GM23248 (cell line): Measurements from ENCODE around the gene HEBP2. TPM values are rescaled to one million over a fixed set of nuclear protein-coding genes. Genes with fewer than 3 reads are reported as not detected.

ENCODE experiments used
- DNase-seq: peaks from one replicate; pipeline ENCODE4 v3.0.0-alpha.2; 2015
- H2AFZ ChIP-seq: fragments of 200-600 bp; sonication (generic); 2 replicates; pipeline ENCODE4 v1.6.1; 2016; ENCODE audit warnings: antibody characterized with exemption
- H3F3A ChIP-seq: fragments of 200-600 bp; sonication (generic); 2 replicates; pipeline ENCODE4 v1.6.1; 2016; ENCODE audit warnings: mild to moderate bottlenecking, antibody characterized with exemption, mixed run types; ENCODE audit not compliant: insufficient read depth
- H3K27ac ChIP-seq: fragments of 200-600 bp; sonication (generic); 2 replicates; pipeline ENCODE4 v1.5.1; 2016; ENCODE audit warnings: mild to moderate bottlenecking
- H3K27me3 ChIP-seq: fragments of 200-600 bp; sonication (generic); replicated peaks from 2 replicates; pipeline ENCODE4 v1.6.1; 2016; ENCODE audit warnings: mild to moderate bottlenecking; ENCODE audit not compliant: insufficient read depth
- H3K36me3 ChIP-seq: fragments of 200-600 bp; sonication (generic); 2 replicates; pipeline ENCODE4 v1.6.1; 2016; ENCODE audit warnings: low read depth, mild to moderate bottlenecking
- H3K4me1 ChIP-seq: fragments of 200-600 bp; sonication (generic); 2 replicates; pipeline ENCODE4 v1.6.1; 2016; ENCODE audit warnings: mild to moderate bottlenecking; ENCODE audit not compliant: insufficient read depth
- H3K4me2 ChIP-seq: fragments of 200-600 bp; sonication (generic); one replicate; pipeline ENCODE4 v1.6.1; 2016; ENCODE audit warnings: mild to moderate bottlenecking; ENCODE audit not compliant: unreplicated experiment
- H3K4me3 ChIP-seq: fragments of 200-600 bp; sonication (generic); 2 replicates; pipeline ENCODE4 v1.5.1; 2016; ENCODE audit warnings: mild to moderate bottlenecking
- H3K79me2 ChIP-seq: fragments of 200-600 bp; sonication (generic); 2 replicates; pipeline ENCODE4 v1.6.1; 2016; ENCODE audit warnings: mild to moderate bottlenecking; ENCODE audit not compliant: insufficient read depth
- H3K9ac ChIP-seq: fragments of 200-600 bp; sonication (generic); 2 replicates; pipeline ENCODE4 v1.6.1; 2016; ENCODE audit warnings: mild to moderate bottlenecking
- H3K9me2 ChIP-seq: fragments of 200-600 bp; sonication (generic); 2 replicates; pipeline ENCODE4 v1.6.1; 2016; ENCODE audit warnings: mixed run types, mild to moderate bottlenecking, moderate library complexity; ENCODE audit not compliant: insufficient read depth
- H3K9me3 ChIP-seq: fragments of 200-600 bp; sonication (generic); one replicate; pipeline ENCODE4 v1.6.1; 2017; ENCODE audit warnings: low read depth
- H4K20me1 ChIP-seq: fragments of 200-600 bp; sonication (generic); 2 replicates; pipeline ENCODE4 v1.6.0; 2016; ENCODE audit not compliant: insufficient read depth
- EZH2 ChIP-seq: fragments of 200-600 bp; sonication (generic); IDR thresholded peaks from 2 replicates; pipeline ENCODE4 v1.6.1; 2018; ENCODE audit warnings: antibody characterized with exemption, mild to moderate bottlenecking; ENCODE audit not compliant: insufficient read depth, poor library complexity, severe bottlenecking
- EZH2phosphoT487 ChIP-seq: fragments of 200-600 bp; sonication (generic); IDR thresholded peaks from 2 replicates; pipeline ENCODE4 v1.6.1; 2018; ENCODE audit warnings: antibody characterized with exemption, moderate library complexity, mild to moderate bottlenecking, low read depth; ENCODE audit not compliant: insufficient read depth
- WGBS, 2 experiments: methylation state at CpG; one replicate each; pipeline ENCODE4 v1.1.6; 2015 to 2017; ENCODE audit warnings: low lambda C conversion rate in 2 of 2, low coverage in 1 of 2; ENCODE audit errors: missing lambda C conversion rate in 2 of 2; 5-methylcytosine and 5-hydroxymethylcytosine counted together
- in situ Hi-C: fragments of 300-500 bp; cut with MboI; formaldehyde crosslinking; loops from 2 replicates; pipeline ENCODE4 v1.15.0; 2020
- polyA plus RNA-seq: library from polyadenylated mRNA; unstranded; fragments of >200 nt; fragmentation: Nextera tagmentation; extraction: Ambion mirVana; gene quantifications from 2 replicates; pipeline ENCODE4 v1.2.1, GENCODE V29; 2016
- total RNA-seq: library from RNA; depleted of rRNA; stranded (reverse); fragments of >200 nt; shearing (Covaris generic); gene quantifications from 2 replicates; pipeline ENCODE4 v1.2.3, GENCODE V29; 2014

The HEBP2 gene
- total and polyA plus RNA-seq, 2 experiments from 2014 or later, result 62.8 to 102 TPM

- Histone ChIP-seq H2AFZ (no peak overlapping the region), H3K27ac (no peak overlapping the region), H3K27me3 (no peaks in the 10 kb centered on the region), H3K4me1 (peaks cover 17% of the 10 kb centered on the region), H3K79me2 (no peaks in the 10 kb centered on the region), H3K4me2 (no peak overlapping the region), H3K9ac (no peak overlapping the region), H3K9me2 (no peaks in the 10 kb centered on the region), H3K36me3 (peaks cover 23% of the 10 kb centered on the region; the same call in 1 of the 2 replicates), H4K20me1 (no peaks in the 10 kb centered on the region), H3F3A (peaks cover 11% of the 10 kb centered on the region), H3K9me3 (no peaks in the 10 kb centered on the region), H3K4me3 (no peak overlapping the region)
- in situ Hi-C loops, result no loop called here
- TF ChIP-seq EZH2, result no peak
- no peak for TF ChIP-seq EZH2phosphoT487
- 82 to 86% methylated on average over 5 of the region's 5 CpGs for WGBS, 2 experiments
- DNase-seq, result no peak
Measured at GRCh38 chr6:138415125-138415524, 11.1 kb downstream of the HEBP2 start.

- no peak for TF ChIP-seq EZH2phosphoT487
- no peak for TF ChIP-seq EZH2
- Histone ChIP-seq H3K4me1 (peaks cover 6% of the 10 kb centered on the region), H3K4me3 (no peak overlapping the region), H3K27me3 (no peaks in the 10 kb centered on the region), H3K4me2 (no peak overlapping the region), H4K20me1 (no peaks in the 10 kb centered on the region), H3K36me3 (peaks cover 23% of the 10 kb centered on the region; the same call in 1 of the 2 replicates), H3K9ac (no peak overlapping the region), H3K9me2 (no peaks in the 10 kb centered on the region), H3K27ac (no peak overlapping the region), H3F3A (0 out of 2 replicates have a peak, but pooled peaks cover under 1% of the 10 kb centered on the region), H3K79me2 (no peaks in the 10 kb centered on the region), H3K9me3 (no peaks in the 10 kb centered on the region), H2AFZ (no peak overlapping the region)
- in situ Hi-C loops, result no loop called here
- no peak for DNase-seq
- WGBS, 2 experiments, result 93% methylated on average over 4 of the region's 4 CpGs
Measured at GRCh38 chr6:138416206-138416605, 12.2 kb downstream of the HEBP2 start.

GRCh38 chr6:138417493-138418117 lies 13.6 kb downstream of the HEBP2 start:
- H3K27ac ChIP-seq, result no peak overlapping the region
- H4K20me1 ChIP-seq, result no peaks in the 10 kb centered on the region
- no peaks in the 10 kb centered on the region for H3K4me1 ChIP-seq
- H3K9me2 ChIP-seq, result no peaks in the 10 kb centered on the region
- no peak for DNase-seq
- in situ Hi-C loops, result no loop called here
- no peak overlapping the region for H3K4me2 ChIP-seq
- no peaks in the 10 kb centered on the region for H3F3A ChIP-seq
- TF ChIP-seq EZH2phosphoT487 (no peak), EZH2 (no peak)
- H2AFZ ChIP-seq, result no peak overlapping the region
- H3K9ac ChIP-seq, result no peak overlapping the region
- 80 to 85% methylated on average over 3 of the region's 3 CpGs for WGBS, 2 experiments
- H3K4me3 ChIP-seq, result no peak overlapping the region
- peaks cover 13% of the 10 kb centered on the region; the same call in 1 of the 2 replicates for H3K36me3 ChIP-seq
- no peaks in the 10 kb centered on the region for H3K27me3 ChIP-seq
- no peaks in the 10 kb centered on the region for H3K9me3 ChIP-seq
- no peaks in the 10 kb centered on the region for H3K79me2 ChIP-seq

DNA sequence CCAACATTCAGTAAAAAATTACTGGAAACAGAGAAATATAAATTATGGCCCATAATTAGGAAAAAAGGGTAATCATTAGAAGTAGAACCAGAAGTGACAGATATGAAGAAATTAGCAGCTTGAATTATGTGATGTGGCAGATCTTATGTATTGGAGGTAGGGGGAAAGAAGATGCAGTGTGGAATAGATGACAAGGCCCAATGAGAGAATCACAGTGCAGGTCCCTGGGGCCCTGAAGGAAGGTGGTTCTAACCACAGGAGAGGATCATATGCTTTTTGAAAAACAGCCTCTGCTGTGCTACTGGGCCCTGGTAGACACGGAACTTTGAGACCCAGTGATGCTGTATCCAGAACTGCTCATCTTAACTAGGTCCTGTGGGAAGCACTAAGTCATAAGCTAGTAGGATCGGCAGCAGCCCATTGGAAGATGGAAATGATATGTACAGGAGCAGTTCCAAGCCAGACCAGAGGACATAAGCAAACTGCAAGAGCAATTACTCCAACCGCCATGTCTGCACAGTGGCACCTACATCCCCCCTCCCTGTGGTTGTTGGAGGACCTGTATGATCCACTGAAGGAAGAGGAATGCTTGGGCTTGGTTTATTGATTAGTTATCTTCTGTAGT lies 14.2 kb downstream of the HEBP2 start:
- no peak overlapping the region for H3K4me2 ChIP-seq
- no peaks in the 10 kb centered on the region for H3K79me2 ChIP-seq
- H3K4me1 ChIP-seq, result no peaks in the 10 kb centered on the region
- no peaks in the 10 kb centered on the region for H3K9me3 ChIP-seq
- 95 to 98% methylated on average over 3 of the region's 3 CpGs for WGBS, 2 experiments
- H3K4me3 ChIP-seq, result no peak overlapping the region
- H2AFZ ChIP-seq, result no peak overlapping the region
- H3F3A ChIP-seq, result no peaks in the 10 kb centered on the region
- TF ChIP-seq EZH2 (no peak), EZH2phosphoT487 (no peak)
- H3K9me2 ChIP-seq, result no peaks in the 10 kb centered on the region
- peaks cover 7% of the 10 kb centered on the region; the same call in 1 of the 2 replicates for H3K36me3 ChIP-seq
- H3K9ac ChIP-seq, result no peak overlapping the region
- H4K20me1 ChIP-seq, result no peaks in the 10 kb centered on the region
- no peak overlapping the region for H3K27ac ChIP-seq
- no peak for DNase-seq
- H3K27me3 ChIP-seq, result no peaks in the 10 kb centered on the region
- in situ Hi-C loops, result no loop called here
